Testis (tissue), 3 donors: ENCODE data around the gene SEZ6L2. TPM values are rescaled to one million over a fixed set of nuclear protein-coding genes. Genes with fewer than 3 reads are reported as not detected.

Experiments
- DNase-seq: peaks from one replicate; pipeline ENCODE4 v3.0.0-alpha.2; 2019
- H3K27ac ChIP-seq, 2 donors: fragments of 200-600 bp; sonication (generic); one replicate each; pipeline ENCODE4 v1.5.1; 2019
- H3K27me3 ChIP-seq: fragments of 200-600 bp; sonication (generic); one replicate; pipeline ENCODE4 v1.5.1; 2019
- H3K36me3 ChIP-seq: fragments of 200-600 bp; sonication (generic); one replicate; pipeline ENCODE4 v1.5.1; 2017; ENCODE audit warnings: low read depth; ENCODE audit errors: missing control alignments
- H3K4me1 ChIP-seq: fragments of 200-600 bp; sonication (generic); one replicate; pipeline ENCODE4 v1.5.1; 2019
- H3K4me3 ChIP-seq, 2 donors: fragments of 200-600 bp; sonication (generic); one replicate each; pipeline ENCODE4 v1.5.1; 2017 to 2019
- H3K9me3 ChIP-seq: fragments of 200-600 bp; sonication (generic); one replicate; pipeline ENCODE4 v1.5.1; 2017
- CTCF ChIP-seq, 3 experiments: fragments of 450-650 bp in 2 of 3; fragments of 200-600 bp in 1 of 3; sonication (generic) in 1 of 3; IDR thresholded peaks; one replicate each; pipeline ENCODE4 v1.5.1; 2016 to 2019; ENCODE audit warnings: antibody characterized with exemption in 3 of 3, mild to moderate bottlenecking in 2 of 3, moderate library complexity in 1 of 3
- POLR2A ChIP-seq: fragments of 450-650 bp; IDR thresholded peaks from one replicate; pipeline ENCODE4 v1.6.1; 2017; ENCODE audit warnings: antibody characterized with exemption, mild to moderate bottlenecking, moderate library complexity
- WGBS, 2 donors: methylation state at CpG; one replicate each; pipeline ENCODE4 v1.1.5; 2018; 5-methylcytosine and 5-hydroxymethylcytosine counted together
- intact Hi-C: fragments of 100-400 bp; cut with DNase I; formaldehyde crosslinking; loops from one replicate; pipeline ENCODE4 v1.15.1; 2023; ENCODE audit warnings: low total_unique reads
- polyA plus RNA-seq: library from polyadenylated mRNA; stranded (reverse); fragments of 350-450 nt; fragmentation: Illumina TruSeq; extraction: RNeasy Lipid Tissue Mini Kit (QIAGEN cat#74804); gene quantifications from one replicate; pipeline ENCODE4 v1.2.3, GENCODE V29; 2014; ENCODE audit warnings: low read depth, low replicate concordance; ENCODE audit not compliant: insufficient read depth
- total RNA-seq, 2 donors: library from RNA; depleted of rRNA; stranded (reverse); fragments of >200 nt; gene quantifications; one replicate each; pipeline ENCODE4 v1.2.3, GENCODE V29; 2016

Gene SEZ6L2
- total and polyA plus RNA-seq, 3 donors from 2014 or later = 40.9 to 57.5 (median 43.7) TPM

DNA sequence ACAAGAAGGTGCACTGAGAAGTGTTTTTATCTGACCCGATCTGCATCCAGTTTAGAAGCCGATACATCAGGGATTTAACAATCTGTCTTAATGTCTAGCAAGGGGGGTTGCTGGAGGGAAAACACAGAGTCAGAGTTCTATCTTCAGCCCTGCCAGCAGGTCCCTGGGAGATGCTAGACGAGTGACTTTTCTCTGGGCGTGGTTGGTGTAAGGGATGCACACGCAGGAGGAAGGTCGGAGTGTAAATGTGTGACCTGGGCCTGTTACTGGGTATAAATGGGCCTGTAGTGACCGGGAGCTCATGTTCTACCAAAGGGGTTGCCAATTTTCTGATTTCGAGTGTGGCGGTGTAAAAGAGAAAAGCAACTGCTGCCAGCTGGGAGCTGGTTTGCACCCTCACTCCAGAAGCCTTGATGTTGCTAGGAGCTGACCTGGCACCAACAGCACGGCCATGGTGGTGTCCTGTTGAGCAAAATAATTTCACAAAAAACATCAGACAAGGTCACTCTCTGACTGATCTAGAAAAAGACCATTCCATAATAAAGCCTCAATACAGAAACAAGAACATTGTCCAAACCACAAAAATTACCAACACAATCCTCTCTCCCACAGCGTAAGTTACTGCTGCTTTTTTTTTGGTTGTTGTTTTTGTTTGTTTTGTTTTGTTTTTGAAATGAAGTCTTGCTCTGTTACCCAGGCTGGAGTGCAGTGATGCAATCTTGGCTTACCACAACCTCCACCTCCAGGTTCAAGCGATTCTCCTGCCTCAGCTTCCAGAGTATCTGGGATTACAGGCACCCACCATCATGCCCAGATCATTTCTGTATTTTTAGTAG lies 27.9 kb upstream of the SEZ6L2 start:
- TF ChIP-seq POLR2A (no peak), CTCF (IDR thresholded peaks at IDR 0.05) (no peak)
- no peak for DNase-seq

DNA sequence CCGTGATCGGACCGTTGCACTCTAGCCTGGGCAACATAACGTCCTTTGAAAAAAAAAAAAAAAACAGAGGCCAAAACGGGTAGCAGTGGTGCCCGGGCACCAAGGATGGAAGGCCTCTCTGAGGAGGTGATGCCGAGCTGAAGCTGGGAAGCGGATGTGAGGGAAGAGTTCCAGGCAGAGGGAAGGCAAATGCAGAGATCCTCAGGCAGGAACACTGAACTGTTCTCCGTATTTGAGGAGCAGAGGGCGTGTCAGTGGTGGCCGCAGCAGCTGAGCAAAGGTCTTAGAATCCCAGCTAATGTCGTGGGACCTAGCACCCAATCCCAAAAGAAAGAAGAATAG lies 27.3 kb upstream of the SEZ6L2 start:
- intact Hi-C loops = no loop called here
- H3K9me3 ChIP-seq = no peaks in the 10 kb centered on the region
- WGBS, 2 donors = 1 to 4% methylated on average over 12 of the region's 12 CpGs
- no peaks in the 10 kb centered on the region for H3K36me3 ChIP-seq
- H3K4me1 ChIP-seq = peaks cover 16% of the 10 kb centered on the region
- peak overlapping the region; percentile 80 to 91 for H3K27ac ChIP-seq
- H3K27me3 ChIP-seq = no peaks in the 10 kb centered on the region
- H3K4me3 ChIP-seq = peak overlapping the region; percentile 66 to 82
- DNase-seq = peak; percentile 40
- TF ChIP-seq CTCF (IDR thresholded peaks at IDR 0.05) (no peak), POLR2A (no peak)

More for the DNA sequence above, 27.9 kb upstream of the SEZ6L2 start:
- Histone ChIP-seq H3K9me3 (no peaks in the 10 kb centered on the region), H3K27me3 (no peaks in the 10 kb centered on the region), H3K4me3 (peak overlapping the region in 1 of 2 donors; percentile 82), H3K4me1 (peaks cover 16% of the 10 kb centered on the region), H3K36me3 (no peaks in the 10 kb centered on the region), H3K27ac (peak overlapping the region in 1 of 2 donors; percentile 91)
- WGBS, 2 donors = 45 to 58% methylated on average over 8 to 12 of the region's 12 CpGs
- intact Hi-C loops = no loop called here

GRCh38 chr16:29925781-29926710 lies 26.7 kb upstream of the SEZ6L2 start, which contains the start of gene KCTD13:
Gene KCTD13, minus strand, starts transcription at chr16:29926226. Its CDS starts 193 bp downstream, at chr16:29926033.
- intact Hi-C loops = no loop called here
- peak; percentile 89 for DNase-seq
- no peaks in the 10 kb centered on the region for H3K27me3 ChIP-seq
- H3K27ac ChIP-seq = peak within 1 kb of the TSS; percentile 80 to 91
- H3K36me3 ChIP-seq = no peaks in the 10 kb centered on the region
- H3K9me3 ChIP-seq = no peaks in the 10 kb centered on the region
- H3K4me1 ChIP-seq = peaks cover 18% of the 10 kb centered on the region
- peak within 1 kb of the TSS; percentile 66 to 82 for H3K4me3 ChIP-seq
- TF ChIP-seq CTCF (IDR thresholded peaks at IDR 0.05) = no peak
- TF ChIP-seq POLR2A = peak; percentile 60
- WGBS, 2 donors = 0 to 1% methylated on average over 24 to 83 of the region's 89 CpGs

GRCh38 chr16:29925105-29925756 lies 25.9 kb upstream of the SEZ6L2 start:
- DNase-seq = no peak

More at GRCh38 chr16:29925105-29925756, 25.9 kb upstream of the SEZ6L2 start:
- H3K36me3 ChIP-seq = no peaks in the 10 kb centered on the region
- intact Hi-C loops = no loop called here
- WGBS, 2 donors = 2 to 4% methylated on average over 9 of the region's 9 CpGs
- peaks cover 26% of the 10 kb centered on the region for H3K4me1 ChIP-seq
- peak overlapping the region; percentile 72 to 91 for H3K27ac ChIP-seq
- H3K9me3 ChIP-seq = no peaks in the 10 kb centered on the region
- no peak for TF ChIP-seq POLR2A
- no peak for TF ChIP-seq CTCF (IDR thresholded peaks at IDR 0.05)
- H3K4me3 ChIP-seq = peak overlapping the region; percentile 66 to 82
- no peaks in the 10 kb centered on the region for H3K27me3 ChIP-seq
